HUES6 (cell line): ENCODE results near the gene TADA2B.

Experiments
- H3K27ac ChIP-seq: 2 replicates; pipeline ENCODE4 v1.7.0; 2013; ENCODE audit warnings: low read depth, mild to moderate bottlenecking, low read length, inconsistent platforms
- H3K27me3 ChIP-seq: 2 replicates; pipeline ENCODE4 v1.6.1; 2013; ENCODE audit warnings: low read length; ENCODE audit not compliant: control insufficient read depth, insufficient read depth
- H3K36me3 ChIP-seq: 2 replicates; pipeline ENCODE4 v1.6.1; 2013; ENCODE audit warnings: low read length; ENCODE audit not compliant: control insufficient read depth, insufficient read depth
- H3K4me1 ChIP-seq: 2 replicates; pipeline ENCODE4 v1.6.1; 2013; ENCODE audit warnings: low read length; ENCODE audit not compliant: control insufficient read depth, insufficient read depth
- H3K4me3 ChIP-seq: 2 replicates; pipeline ENCODE4 v1.5.1; 2013; ENCODE audit warnings: low read depth, low read length
- H3K9ac ChIP-seq: one replicate; pipeline ENCODE4 v1.6.1; 2013; ENCODE audit warnings: mild to moderate bottlenecking, low read length
- H3K9me3 ChIP-seq: 2 replicates; pipeline ENCODE4 v1.6.1; 2013; ENCODE audit warnings: low read depth, low read length; ENCODE audit not compliant: control insufficient read depth, insufficient read depth

The TADA2B gene

GRCh38 chr4:7019367-7019766 is 23.8 kb upstream of the TADA2B start:
- no peaks in the 10 kb centered on the region for H3K9me3 ChIP-seq
- peaks cover 75% of the 10 kb centered on the region for H3K36me3 ChIP-seq
- H3K9ac ChIP-seq, result no peak overlapping the region
- no peak overlapping the region for H3K27ac ChIP-seq
- H3K4me1 ChIP-seq, result peaks cover 7% of the 10 kb centered on the region; the same call in 1 of the 2 replicates
- H3K27me3 ChIP-seq, result no peaks in the 10 kb centered on the region
- no peak overlapping the region for H3K4me3 ChIP-seq

- Histone ChIP-seq H3K9ac (no peak overlapping the region), H3K9me3 (no peaks in the 10 kb centered on the region), H3K36me3 (peaks cover 73% of the 10 kb centered on the region), H3K4me3 (no peak overlapping the region), H3K4me1 (peaks cover 7% of the 10 kb centered on the region; the same call in 1 of the 2 replicates), H3K27me3 (no peaks in the 10 kb centered on the region), H3K27ac (no peak overlapping the region)
Measured at GRCh38 chr4:7020290-7020689, 22.9 kb upstream of the TADA2B start.

GRCh38 chr4:7020856-7021255 is 22.3 kb upstream of the TADA2B start:
- H3K9me3 ChIP-seq, result no peaks in the 10 kb centered on the region
- no peak overlapping the region for H3K27ac ChIP-seq
- no peaks in the 10 kb centered on the region for H3K27me3 ChIP-seq
- peaks cover 7% of the 10 kb centered on the region; the same call in 1 of the 2 replicates for H3K4me1 ChIP-seq
- H3K9ac ChIP-seq, result no peak overlapping the region
- H3K4me3 ChIP-seq, result no peak overlapping the region
- peaks cover 72% of the 10 kb centered on the region for H3K36me3 ChIP-seq

DNA sequence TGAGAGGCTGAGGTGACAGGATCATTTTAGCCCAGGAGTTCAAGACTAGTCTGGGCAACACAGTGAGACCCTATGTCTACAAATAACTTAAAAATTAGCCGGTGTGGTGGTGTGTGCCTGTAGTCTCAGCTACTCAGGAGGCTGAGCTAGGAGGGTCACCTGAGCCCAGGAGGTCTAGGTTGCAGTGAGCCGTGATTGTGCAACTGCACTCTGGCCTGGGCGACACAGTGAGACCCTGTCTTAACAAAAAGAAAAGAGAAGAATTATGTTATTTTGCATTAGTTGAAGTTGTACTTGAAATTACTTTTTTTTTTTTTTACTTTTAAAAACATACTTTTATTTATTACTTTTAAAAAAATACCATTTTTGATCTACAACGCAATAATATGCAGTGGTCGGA is 21.8 kb upstream of the TADA2B start:
- no peak overlapping the region for H3K9ac ChIP-seq

GRCh38 chr4:7021930-7022664 is 21.1 kb upstream of the TADA2B start:
- no peak overlapping the region for H3K9ac ChIP-seq

More for the DNA sequence above, 21.8 kb upstream of the TADA2B start:
- Histone ChIP-seq H3K27me3 (no peaks in the 10 kb centered on the region), H3K9me3 (no peaks in the 10 kb centered on the region), H3K27ac (no peak overlapping the region), H3K36me3 (peaks cover 68% of the 10 kb centered on the region), H3K4me1 (peaks cover 7% of the 10 kb centered on the region; the same call in 1 of the 2 replicates), H3K4me3 (no peak overlapping the region)

DNA sequence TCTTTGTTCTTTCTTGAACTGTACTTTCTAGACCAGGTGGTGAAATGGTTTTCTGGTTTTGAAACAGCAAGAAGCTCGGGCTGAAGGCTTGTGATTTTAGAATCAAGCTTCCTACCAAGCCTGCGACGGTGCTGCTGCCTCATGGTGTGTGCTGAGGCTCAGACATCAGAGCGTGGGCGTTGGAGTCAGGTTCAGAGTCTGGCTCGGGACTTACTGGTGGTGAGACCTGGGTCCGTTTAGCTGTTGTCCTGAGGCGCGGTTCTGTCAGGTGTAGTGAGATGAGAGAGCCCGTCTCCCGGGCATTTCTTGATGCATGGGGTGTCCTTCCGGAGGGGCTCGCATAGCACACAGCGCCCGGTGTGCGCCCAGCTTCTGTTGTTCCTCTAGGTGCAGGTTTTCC is 19.7 kb upstream of the TADA2B start:
- Histone ChIP-seq H3K4me3 (no peak overlapping the region), H3K9ac (no peak overlapping the region)

More at GRCh38 chr4:7021930-7022664, 21.1 kb upstream of the TADA2B start:
- H3K4me3 ChIP-seq, result no peak overlapping the region
- peak overlapping the region; percentile 29; the same call in 1 of the 2 replicates for H3K27ac ChIP-seq
- no peaks in the 10 kb centered on the region for H3K9me3 ChIP-seq
- H3K27me3 ChIP-seq, result no peaks in the 10 kb centered on the region
- peaks cover 65% of the 10 kb centered on the region for H3K36me3 ChIP-seq
- H3K4me1 ChIP-seq, result peaks cover 7% of the 10 kb centered on the region; the same call in 1 of the 2 replicates

DNA sequence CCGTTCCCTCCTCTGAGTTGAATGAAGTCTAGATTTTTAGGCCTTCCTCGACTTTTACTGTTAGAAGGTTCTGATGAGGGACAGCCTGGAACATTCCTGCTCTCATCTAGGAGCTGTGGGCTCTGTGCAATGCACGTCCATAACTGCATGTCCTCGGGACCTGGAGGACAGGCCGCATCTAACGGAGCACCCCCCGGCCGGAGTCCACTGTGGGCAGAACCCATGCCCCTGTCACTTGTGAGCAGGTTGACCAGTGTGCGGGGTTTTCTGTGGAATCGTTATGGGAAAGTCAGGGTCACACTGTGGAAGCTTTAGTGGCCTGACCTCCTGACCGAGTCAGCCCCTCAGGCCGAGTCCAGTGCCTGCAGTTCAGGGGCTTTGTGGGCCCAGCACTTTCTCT is 19.3 kb upstream of the TADA2B start:
- no peaks in the 10 kb centered on the region for H3K9me3 ChIP-seq
- peaks cover 61% of the 10 kb centered on the region for H3K36me3 ChIP-seq
- H3K9ac ChIP-seq, result no peak overlapping the region
- peaks cover 7% of the 10 kb centered on the region; the same call in 1 of the 2 replicates for H3K4me1 ChIP-seq
- H3K27ac ChIP-seq, result no peak overlapping the region
- H3K4me3 ChIP-seq, result no peak overlapping the region
- no peaks in the 10 kb centered on the region for H3K27me3 ChIP-seq

More for the DNA sequence above, 19.7 kb upstream of the TADA2B start:
- Histone ChIP-seq H3K9me3 (no peaks in the 10 kb centered on the region), H3K36me3 (peaks cover 62% of the 10 kb centered on the region), H3K4me1 (peaks cover 7% of the 10 kb centered on the region; the same call in 1 of the 2 replicates), H3K27me3 (no peaks in the 10 kb centered on the region), H3K27ac (no peak overlapping the region)

GRCh38 chr4:7024336-7024890 is 18.8 kb upstream of the TADA2B start:
- H3K4me3 ChIP-seq, result no peak overlapping the region
- no peak overlapping the region for H3K27ac ChIP-seq
- H3K9me3 ChIP-seq, result no peaks in the 10 kb centered on the region
- peaks cover 63% of the 10 kb centered on the region for H3K36me3 ChIP-seq
- H3K9ac ChIP-seq, result no peak overlapping the region
- H3K4me1 ChIP-seq, result peaks cover 7% of the 10 kb centered on the region; the same call in 1 of the 2 replicates
- H3K27me3 ChIP-seq, result no peaks in the 10 kb centered on the region

DNA sequence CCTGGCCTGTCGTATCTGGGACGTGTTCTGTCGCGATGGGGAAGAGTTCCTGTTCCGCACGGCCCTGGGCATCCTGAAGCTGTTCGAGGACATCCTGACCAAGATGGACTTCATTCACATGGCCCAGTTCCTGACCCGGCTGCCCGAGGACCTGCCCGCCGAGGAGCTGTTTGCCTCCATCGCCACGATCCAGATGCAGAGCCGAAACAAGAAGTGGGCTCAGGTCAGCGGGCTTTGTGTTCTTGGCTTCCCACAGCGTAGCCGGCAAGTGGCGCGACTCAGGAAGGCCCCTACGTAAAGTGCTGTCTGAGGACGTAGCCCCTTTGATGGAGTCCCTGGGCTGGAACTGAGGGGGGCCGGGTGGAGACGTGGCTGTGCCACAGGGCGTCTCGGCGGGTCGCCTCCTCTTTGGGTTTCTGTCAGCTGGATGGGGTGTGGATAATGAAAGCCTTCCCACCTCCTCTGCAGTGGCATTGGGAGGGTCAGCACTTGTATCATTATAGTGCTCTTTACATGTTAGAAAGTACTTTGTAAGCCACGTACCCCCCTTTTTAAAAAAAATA is 18.1 kb upstream of the TADA2B start:
- no peaks in the 10 kb centered on the region for H3K27me3 ChIP-seq
- H3K4me1 ChIP-seq, result peaks cover 5% of the 10 kb centered on the region; the same call in 1 of the 2 replicates
- no peak overlapping the region for H3K27ac ChIP-seq
- H3K36me3 ChIP-seq, result peaks cover 69% of the 10 kb centered on the region
- H3K9ac ChIP-seq, result no peak overlapping the region
- H3K4me3 ChIP-seq, result no peak overlapping the region
- no peaks in the 10 kb centered on the region for H3K9me3 ChIP-seq

DNA sequence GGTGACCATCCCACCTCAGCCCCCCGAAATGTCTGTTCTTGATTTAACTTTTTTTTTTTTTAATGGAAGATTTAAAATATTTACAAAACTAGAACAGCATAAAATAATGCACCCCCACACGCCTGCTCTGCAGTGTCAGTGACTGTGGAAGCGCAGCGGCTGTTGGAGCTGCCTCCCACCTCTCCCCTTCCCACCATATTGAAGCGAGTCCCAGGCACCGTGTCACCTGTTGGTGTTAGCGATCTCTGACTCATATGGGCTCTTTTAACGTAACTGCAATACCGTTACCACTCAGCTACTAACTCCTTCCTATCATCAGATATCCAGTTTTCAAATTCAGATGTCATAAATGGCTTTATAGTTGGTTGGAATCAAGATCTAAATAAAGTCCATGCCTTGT is 17.1 kb upstream of the TADA2B start:
- H3K27me3 ChIP-seq, result no peaks in the 10 kb centered on the region
- H3K4me1 ChIP-seq, result no peaks in the 10 kb centered on the region
- no peaks in the 10 kb centered on the region for H3K9me3 ChIP-seq
- no peak overlapping the region for H3K27ac ChIP-seq
- H3K36me3 ChIP-seq, result peaks cover 74% of the 10 kb centered on the region
- H3K9ac ChIP-seq, result no peak overlapping the region
- H3K4me3 ChIP-seq, result no peak overlapping the region

DNA sequence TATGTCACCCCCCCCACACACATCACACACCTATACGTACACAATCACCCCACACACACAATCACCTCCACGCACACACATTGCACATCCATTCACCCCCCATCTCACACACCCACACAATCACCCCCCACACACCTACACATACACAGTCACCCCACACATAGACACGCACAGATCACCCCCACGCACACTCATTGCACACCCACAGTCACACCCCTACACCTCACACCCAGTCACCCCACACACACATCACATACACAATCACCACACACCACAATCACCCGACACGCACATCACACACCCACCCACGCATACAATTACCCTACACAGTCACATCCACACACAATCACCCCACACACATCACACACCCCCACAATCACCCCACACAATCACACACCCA is 15.9 kb upstream of the TADA2B start:
- H3K27me3 ChIP-seq, result no peaks in the 10 kb centered on the region
- H3K4me3 ChIP-seq, result no peak overlapping the region
- H3K4me1 ChIP-seq, result no peaks in the 10 kb centered on the region
- peaks cover 74% of the 10 kb centered on the region for H3K36me3 ChIP-seq
- no peak overlapping the region for H3K9ac ChIP-seq
- H3K27ac ChIP-seq, result no peak overlapping the region
- no peaks in the 10 kb centered on the region for H3K9me3 ChIP-seq
